Duodenal mucosa (tissue), 2 donors: ENCODE measurements around the gene TXNIP.

Experiments used
- H3K27ac ChIP-seq: one replicate; pipeline ENCODE4 v1.7.0; 2013; ENCODE audit warnings: low read depth, low read length
- H3K27me3 ChIP-seq, 2 donors: one replicate each; pipeline ENCODE4 v1.7.0; 2013; ENCODE audit warnings: low read length in 2 of 2, control low read depth in 1 of 2; ENCODE audit not compliant: insufficient read depth in 2 of 2, control insufficient read depth in 1 of 2
- H3K36me3 ChIP-seq, 2 donors: one replicate each; pipeline ENCODE4 v1.7.0; 2013; ENCODE audit warnings: low read length in 2 of 2, control low read depth in 1 of 2; ENCODE audit not compliant: insufficient read depth in 2 of 2, control insufficient read depth in 1 of 2
- H3K4me1 ChIP-seq, 2 donors: one replicate each; pipeline ENCODE4 v1.7.0; 2013; ENCODE audit warnings: low read length in 2 of 2, control low read depth in 1 of 2; ENCODE audit not compliant: insufficient read depth in 2 of 2, control insufficient read depth in 1 of 2
- H3K4me3 ChIP-seq, 2 donors: one replicate each; pipeline ENCODE4 v1.7.0; 2013; ENCODE audit warnings: low read length in 2 of 2, low read depth in 1 of 2
- H3K9ac ChIP-seq, 2 donors: one replicate each; pipeline ENCODE4 v1.7.0; 2013; ENCODE audit warnings: low read length in 2 of 2, low read depth in 1 of 2
- H3K9me3 ChIP-seq, 2 donors: one replicate each; pipeline ENCODE4 v1.7.0; 2013; ENCODE audit warnings: low read length in 2 of 2, control low read depth in 1 of 2; ENCODE audit not compliant: control insufficient read depth in 1 of 2

The TXNIP gene

DNA sequence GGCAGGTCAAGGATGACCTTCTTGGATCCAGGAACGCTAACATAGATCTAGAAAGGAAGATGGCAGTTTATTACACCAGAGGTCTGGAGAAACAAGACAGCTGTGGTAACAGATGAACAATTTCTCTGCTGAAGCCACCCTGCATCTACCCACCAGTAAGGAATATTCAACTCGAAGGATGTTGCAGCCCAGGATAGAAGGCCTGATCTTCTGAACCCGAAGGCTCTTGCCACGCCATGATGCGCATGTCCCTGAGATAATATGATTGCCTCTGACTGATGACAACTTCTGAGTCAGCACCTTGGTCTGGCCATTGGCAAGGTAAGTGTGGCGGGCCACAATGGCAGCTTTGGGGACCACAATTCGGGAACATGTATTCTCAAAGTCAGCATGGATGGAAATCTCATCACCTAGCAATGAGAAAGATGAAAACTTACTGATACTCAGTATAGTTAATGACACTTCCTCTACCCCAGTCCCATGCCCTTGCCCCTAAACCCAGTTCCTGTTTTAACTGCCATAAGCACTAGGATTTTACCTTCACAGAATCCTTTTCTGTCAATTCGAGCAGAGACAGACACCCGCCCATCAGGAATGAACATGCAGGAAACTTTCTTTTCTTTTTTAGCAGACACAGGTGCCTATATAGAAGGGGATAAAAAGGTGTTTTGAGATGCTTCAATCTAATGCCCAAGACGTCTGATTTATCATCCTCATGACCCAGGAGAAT lies 1.8 kb downstream of the TXNIP start:
- Histone ChIP-seq H3K9ac (peak overlapping the region; percentile 76 to 97), H3K36me3 (peaks cover 31 to 35% of the 10 kb centered on the region in 2 donors), H3K4me1 (peaks cover 34 to 46% of the 10 kb centered on the region in 2 donors), H3K4me3 (peak overlapping the region; percentile 85 to 91), H3K27me3 (no peaks in the 10 kb centered on the region), H3K9me3 (no peaks in the 10 kb centered on the region), H3K27ac (peak overlapping the region; percentile 88)

DNA sequence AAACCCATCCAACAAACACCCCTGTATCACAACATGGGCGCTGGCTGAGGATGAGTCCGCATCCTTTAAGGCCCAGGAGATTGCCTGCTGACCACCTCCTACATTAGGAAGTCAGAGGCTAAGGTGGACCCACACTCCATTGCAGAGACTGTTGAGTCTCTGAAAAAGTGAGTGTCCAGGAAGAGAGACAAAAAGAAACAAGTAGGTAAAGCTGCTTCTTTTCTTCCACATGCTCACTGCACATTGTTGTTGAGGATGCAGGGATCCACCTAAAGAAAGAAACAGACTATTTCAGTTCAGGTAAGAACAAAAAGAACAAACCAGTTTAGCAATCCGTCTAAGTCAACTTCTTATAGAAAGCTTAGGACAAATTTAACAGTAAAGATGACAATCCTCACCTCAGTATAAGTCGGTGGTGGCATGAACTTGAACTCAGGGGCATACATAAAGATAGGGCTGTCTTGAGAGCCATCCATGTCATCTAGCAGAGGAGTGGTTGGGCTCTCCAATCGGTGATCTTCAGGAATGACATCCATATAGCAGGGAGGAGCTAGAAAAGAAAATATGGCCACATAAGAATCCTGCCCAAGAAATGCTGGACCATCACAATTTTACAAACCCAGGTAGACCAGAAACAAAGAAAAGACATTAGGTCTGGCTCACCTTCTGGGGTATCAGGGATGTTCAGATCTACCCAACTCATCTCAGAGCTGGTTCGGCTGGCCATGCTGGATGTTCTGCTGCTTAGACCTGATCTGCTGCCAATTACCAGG lies 2.6 kb downstream of the TXNIP start:
- Histone ChIP-seq H3K36me3 (peaks cover 31 to 35% of the 10 kb centered on the region in 2 donors), H3K4me3 (peak overlapping the region; percentile 85 to 91), H3K4me1 (peaks cover 28 to 39% of the 10 kb centered on the region in 2 donors), H3K27ac (peak overlapping the region; percentile 88), H3K9me3 (no peaks in the 10 kb centered on the region), H3K9ac (peak overlapping the region; percentile 76 to 97), H3K27me3 (no peaks in the 10 kb centered on the region)

DNA sequence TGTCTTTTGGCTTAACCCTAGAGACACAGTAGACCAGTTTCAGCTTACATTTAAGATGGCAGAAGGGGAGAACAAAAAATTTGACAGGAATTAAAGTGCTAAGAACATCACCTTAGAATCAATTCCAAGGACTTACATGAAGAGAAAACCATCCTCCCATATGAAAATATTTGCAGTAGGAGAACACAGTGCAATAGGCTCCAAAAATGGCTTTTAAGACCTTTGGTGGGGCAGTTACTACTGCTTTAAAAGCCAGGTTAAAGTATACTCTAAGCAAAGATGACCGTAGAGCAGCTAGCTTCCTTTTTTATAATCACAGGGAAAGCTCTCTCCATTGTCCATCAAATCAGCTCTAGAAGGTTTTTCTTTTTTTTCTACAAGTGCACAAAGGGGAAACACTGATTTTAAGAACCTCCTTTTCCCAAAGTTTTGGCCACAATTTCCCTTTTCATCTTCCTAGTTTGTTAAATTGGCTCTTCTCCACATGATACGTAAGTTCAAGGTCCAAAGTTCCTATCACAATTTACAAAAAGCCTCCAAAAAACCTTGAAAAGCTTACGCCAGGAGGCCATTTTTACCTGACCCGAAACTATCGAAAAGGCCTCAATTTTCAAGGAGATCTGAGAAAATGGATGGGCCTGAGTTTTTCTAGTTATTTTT lies 3.3 kb downstream of the TXNIP start:
- peak overlapping the region; percentile 85 to 91 for H3K4me3 ChIP-seq

DNA sequence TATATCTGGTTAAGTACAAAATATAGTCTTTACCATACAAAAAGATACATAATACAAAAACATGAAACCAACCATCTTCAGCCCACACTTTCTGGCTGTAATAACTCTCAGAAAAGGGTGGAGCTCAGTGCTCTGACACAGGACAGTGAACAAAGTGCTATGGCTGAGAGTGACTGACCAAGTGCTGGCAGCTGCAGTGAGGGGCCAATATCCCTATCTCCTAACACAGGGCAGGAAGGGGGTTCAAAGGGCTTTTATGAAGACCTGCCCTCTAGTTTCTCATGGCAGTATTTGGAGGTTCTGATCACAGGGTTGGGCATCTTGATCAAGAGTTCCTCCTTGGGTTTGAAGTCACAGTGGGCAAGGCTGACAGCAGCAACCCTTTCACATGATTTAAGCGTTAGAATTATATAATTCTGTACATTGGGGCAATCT lies 3.9 kb downstream of the TXNIP start:
- Histone ChIP-seq H3K9ac (peak overlapping the region; percentile 76 to 97), H3K9me3 (no peaks in the 10 kb centered on the region), H3K27me3 (no peaks in the 10 kb centered on the region), H3K36me3 (peaks cover 31 to 35% of the 10 kb centered on the region in 2 donors), H3K27ac (peak overlapping the region; percentile 15), H3K4me3 (peak overlapping the region; percentile 85 to 91), H3K4me1 (peaks cover 23 to 31% of the 10 kb centered on the region in 2 donors)

More for the DNA sequence above, 3.3 kb downstream of the TXNIP start:
- Histone ChIP-seq H3K9me3 (no peaks in the 10 kb centered on the region), H3K27ac (peak overlapping the region; percentile 88), H3K9ac (peak overlapping the region; percentile 76 to 97), H3K4me1 (peaks cover 28 to 32% of the 10 kb centered on the region in 2 donors), H3K27me3 (no peaks in the 10 kb centered on the region), H3K36me3 (peaks cover 31 to 35% of the 10 kb centered on the region in 2 donors)

DNA sequence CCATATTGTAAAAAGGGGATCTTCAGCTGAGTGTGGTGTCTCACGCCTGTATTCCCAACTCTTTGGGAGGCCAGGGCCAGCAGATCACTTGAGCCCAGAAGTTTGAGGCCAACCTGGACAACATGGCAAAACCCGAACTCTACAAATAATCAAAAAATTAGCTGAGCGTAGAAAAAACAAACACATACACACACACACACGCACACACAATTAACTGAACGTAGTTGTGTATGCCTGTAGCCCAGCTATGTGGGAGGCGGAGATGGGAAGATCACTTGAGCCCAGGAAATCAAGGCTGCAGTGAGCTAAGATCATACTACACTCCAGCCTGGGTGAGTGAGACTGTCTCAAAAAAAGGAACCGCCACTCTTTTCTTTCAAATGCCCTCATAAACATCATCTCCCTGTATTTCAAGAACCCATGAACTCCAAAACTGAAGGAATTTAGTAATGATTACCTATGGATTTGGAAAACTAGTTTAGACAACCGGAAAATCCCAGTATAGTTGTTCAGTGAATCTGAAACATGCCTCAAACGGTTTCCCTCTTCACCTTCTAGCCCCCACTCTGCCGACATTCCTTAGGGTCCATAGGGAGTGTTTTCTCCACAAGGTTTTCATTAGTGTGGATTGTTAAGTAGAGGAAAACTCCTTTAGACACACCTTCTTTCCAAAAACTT lies 4.5 kb downstream of the TXNIP start:
- Histone ChIP-seq H3K27ac (peak overlapping the region; percentile 39), H3K9ac (peak overlapping the region in 1 of 2 donors; percentile 76)

DNA sequence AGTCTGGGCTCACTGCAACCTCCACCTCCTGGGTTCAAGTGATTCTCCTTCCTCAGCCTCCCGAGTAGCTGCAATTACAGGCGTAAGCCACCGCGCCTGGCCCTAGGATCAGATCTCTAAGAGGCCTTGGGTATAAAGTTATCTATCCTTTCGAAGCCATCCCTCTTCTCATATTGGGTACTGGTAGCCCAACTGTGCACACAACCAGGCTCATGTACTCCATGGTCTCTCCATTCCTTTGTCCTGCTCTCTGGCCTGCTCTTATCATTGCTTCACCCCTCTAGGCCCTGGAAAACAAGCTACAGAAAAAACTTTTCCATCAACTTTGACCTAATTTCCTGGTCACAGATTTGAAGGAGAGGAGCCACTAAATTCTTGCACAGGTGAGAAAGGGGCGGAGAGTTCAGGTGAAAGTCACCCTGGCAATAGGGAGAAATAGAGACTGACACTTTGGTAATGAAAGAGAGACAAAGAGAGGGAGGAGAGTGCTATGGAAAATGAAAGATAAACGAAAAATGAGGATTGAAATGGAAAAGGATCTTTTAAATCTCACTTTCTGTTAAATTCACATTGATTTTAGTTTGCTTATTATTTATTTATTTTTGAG lies 6.0 kb downstream of the TXNIP start:
- H3K9ac ChIP-seq = peak overlapping the region in 1 of 2 donors; percentile 9
- peak overlapping the region; percentile 26 for H3K27ac ChIP-seq
- H3K9me3 ChIP-seq = no peaks in the 10 kb centered on the region
- peaks cover 29 to 35% of the 10 kb centered on the region in 2 donors for H3K4me1 ChIP-seq
- H3K36me3 ChIP-seq = peaks cover 29 to 30% of the 10 kb centered on the region in 2 donors
- H3K27me3 ChIP-seq = no peaks in the 10 kb centered on the region
- no peak overlapping the region for H3K4me3 ChIP-seq

More for the DNA sequence above, 4.5 kb downstream of the TXNIP start:
- Histone ChIP-seq H3K4me1 (peaks cover 20 to 28% of the 10 kb centered on the region in 2 donors), H3K36me3 (peaks cover 31 to 35% of the 10 kb centered on the region in 2 donors), H3K4me3 (peak overlapping the region; percentile 85 to 91), H3K27me3 (no peaks in the 10 kb centered on the region), H3K9me3 (no peaks in the 10 kb centered on the region)

DNA sequence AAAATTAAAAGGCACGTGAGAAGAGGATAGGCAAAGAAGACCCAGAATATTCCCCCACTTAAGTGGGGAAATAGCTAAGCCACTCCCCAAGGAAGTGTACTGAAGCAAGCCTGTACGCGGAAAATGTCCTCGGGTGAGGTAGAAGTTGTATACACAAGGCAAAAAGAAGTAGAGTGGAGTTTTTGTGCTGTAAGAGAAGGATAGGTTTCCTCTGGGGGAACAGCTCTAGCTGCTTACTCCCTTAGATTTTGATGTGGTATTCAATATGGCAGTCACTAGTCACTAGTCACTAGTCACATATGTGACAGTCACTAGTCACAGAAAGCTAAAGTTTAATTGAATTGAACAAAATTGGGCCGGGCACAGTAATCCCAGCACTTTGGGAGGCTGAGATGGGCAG lies 7.6 kb downstream of the TXNIP start:
- H3K4me1 ChIP-seq = peaks cover 38 to 41% of the 10 kb centered on the region in 2 donors
- H3K27me3 ChIP-seq = no peaks in the 10 kb centered on the region
- H3K36me3 ChIP-seq = peaks cover 13 to 15% of the 10 kb centered on the region in 2 donors
- H3K27ac ChIP-seq = peak overlapping the region; percentile 46
- no peaks in the 10 kb centered on the region for H3K9me3 ChIP-seq
- H3K4me3 ChIP-seq = no peak overlapping the region
- H3K9ac ChIP-seq = no peak overlapping the region

DNA sequence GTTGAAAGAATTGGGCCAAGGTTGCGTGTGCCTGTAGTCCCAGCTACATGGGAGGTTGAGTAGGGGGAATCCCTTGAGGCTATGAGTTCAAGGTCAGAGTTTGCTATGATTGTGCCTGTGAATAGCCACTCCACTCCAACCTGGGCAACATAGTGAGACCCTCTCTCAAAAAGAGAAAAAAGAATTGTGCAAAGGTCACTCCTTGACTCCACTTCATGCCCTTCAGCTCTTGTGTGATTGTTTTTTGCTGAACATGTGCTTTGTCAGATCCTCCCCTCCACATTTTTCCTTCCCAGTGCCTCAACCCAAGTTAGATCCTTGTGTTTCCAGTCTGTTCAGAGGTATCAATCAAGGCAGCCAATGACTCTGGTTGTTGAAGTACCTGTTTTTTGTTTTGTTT lies 8.5 kb downstream of the TXNIP start:
- peak overlapping the region; percentile 13 for H3K27ac ChIP-seq
- peaks cover 38 to 41% of the 10 kb centered on the region in 2 donors for H3K4me1 ChIP-seq
- H3K9ac ChIP-seq = no peak overlapping the region
- H3K36me3 ChIP-seq = peaks cover 5 to 6% of the 10 kb centered on the region in 2 donors
- H3K27me3 ChIP-seq = no peaks in the 10 kb centered on the region
- H3K9me3 ChIP-seq = no peaks in the 10 kb centered on the region
- no peak overlapping the region for H3K4me3 ChIP-seq

DNA sequence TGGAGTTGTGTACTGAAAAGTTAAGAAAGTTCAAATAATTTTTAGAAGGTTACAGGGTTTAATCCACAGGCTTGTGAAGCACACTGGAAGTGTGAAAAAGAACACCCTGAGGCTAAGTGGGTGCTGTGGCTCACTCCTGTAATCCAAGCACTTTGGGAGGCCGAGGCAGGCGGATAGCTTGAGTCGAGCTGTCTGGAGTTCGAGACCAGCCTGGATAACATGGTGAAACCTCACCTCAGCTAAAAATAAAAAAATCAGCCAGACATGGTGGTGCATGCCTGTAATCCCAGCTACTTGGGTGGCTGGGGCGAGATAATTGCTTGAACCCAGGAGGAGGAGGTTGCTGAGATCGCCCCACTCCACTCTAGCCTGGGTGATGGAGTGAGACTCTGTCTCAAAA lies 9.8 kb downstream of the TXNIP start:
- Histone ChIP-seq H3K27me3 (no peaks in the 10 kb centered on the region), H3K9ac (no peak overlapping the region), H3K9me3 (no peaks in the 10 kb centered on the region), H3K27ac (peak overlapping the region; percentile 75), H3K36me3 (no peaks in the 10 kb centered on the region), H3K4me3 (no peak overlapping the region), H3K4me1 (peaks cover 35 to 38% of the 10 kb centered on the region in 2 donors)
